ENCODE results near the gene ATP1A1.
A peak's percentile ranks its signal among the peaks of the same experiment; 100 is the strongest.

The ATP1A1 gene

DNA sequence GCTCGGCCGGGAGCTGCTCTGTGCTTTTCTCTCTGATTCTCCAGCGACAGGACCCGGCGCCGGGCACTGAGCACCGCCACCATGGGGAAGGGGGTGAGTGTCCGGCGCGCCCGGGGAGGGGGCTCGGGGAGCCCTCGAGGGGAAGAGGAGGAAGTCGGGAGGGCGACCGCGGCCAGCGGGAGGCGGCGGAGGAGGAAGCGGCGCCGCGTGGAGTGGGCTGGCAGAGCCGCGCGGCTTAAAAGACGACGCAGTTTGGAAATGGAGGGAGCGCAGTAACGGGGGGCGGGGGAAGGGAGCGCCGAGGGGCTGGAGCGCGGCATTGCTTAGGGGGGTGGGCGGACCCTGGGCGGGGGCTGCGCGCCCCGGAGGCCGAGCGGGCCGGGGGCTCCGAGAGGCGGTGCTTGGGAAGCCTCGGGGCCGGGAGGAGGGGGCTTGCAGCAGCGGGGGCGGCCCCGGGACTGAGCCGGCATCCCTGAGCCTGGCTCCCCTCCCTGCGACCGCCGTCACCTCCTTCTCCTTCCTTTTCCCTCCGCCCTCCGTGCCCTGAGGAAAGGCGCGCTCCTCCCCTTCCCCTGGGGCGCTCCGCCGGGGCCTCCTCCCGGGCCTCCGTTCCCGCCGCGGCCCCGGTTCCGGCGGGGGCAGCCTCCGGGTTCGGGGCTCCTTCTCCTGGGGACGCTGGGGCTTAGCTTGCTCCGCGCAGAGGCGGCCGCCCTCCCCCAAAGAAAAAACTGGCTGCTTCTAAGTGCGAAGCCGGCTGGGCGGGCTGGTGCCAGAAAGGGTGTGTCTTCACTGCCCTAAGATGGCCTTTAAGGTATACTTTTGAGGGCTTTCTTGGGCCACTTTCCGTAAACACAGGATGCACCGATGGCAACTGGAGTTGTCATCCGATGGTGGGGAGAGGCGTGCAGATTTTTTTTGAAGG is 648 bp downstream of the ATP1A1 start:
- peak; percentile 63 for DNase-seq

DNA sequence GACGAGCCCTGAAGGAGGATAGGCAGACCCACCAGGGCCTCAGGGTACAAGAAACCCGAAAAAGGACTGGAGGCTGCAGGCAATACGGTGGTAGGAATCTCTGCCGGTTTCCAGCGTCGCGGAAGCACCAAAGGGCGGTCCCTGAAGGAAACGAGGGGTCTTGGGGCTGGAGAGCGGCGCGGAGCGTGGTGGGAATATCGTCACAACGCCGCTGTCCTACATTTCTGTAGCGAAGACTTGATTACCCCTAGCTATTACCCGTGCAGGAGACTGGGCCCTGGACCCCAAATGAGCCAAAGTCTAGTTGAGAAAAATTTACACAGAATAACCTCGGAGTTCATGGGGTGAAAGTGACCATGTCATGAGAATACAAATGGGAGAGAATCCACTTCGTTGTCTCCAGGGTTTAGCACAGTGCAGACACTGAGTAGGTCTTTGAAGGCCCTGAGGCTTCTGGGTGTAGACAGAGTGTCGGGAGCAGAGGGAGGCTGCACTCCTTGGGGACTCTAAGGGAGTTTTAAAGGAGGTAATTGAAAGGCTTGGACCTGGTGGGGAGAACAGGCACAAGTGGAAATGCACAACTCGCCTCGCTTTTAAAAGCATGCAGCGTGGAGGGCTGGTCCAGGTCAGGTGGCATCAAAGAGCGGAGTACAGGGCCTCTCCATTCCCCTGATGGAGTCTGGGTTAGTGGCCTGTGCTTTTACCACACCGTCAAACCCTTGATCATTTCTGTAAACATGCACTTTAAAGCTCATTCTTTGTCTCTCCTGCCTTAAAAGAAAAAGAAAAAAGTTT is 1.5 kb downstream of the ATP1A1 start:
- DNase-seq: peak; percentile 32

GRCh38 chr1:116375148-116375886 is 2.3 kb downstream of the ATP1A1 start:
- DNase-seq: no peak

GRCh38 chr1:116375887-116376728 is 3.1 kb downstream of the ATP1A1 start:
- DNase-seq: peak; percentile 46

GRCh38 chr1:116376729-116377086 is 3.7 kb downstream of the ATP1A1 start:
- no peak for DNase-seq

GRCh38 chr1:116377541-116378529 is 4.8 kb downstream of the ATP1A1 start:
- DNase-seq: peak; percentile 8

DNA sequence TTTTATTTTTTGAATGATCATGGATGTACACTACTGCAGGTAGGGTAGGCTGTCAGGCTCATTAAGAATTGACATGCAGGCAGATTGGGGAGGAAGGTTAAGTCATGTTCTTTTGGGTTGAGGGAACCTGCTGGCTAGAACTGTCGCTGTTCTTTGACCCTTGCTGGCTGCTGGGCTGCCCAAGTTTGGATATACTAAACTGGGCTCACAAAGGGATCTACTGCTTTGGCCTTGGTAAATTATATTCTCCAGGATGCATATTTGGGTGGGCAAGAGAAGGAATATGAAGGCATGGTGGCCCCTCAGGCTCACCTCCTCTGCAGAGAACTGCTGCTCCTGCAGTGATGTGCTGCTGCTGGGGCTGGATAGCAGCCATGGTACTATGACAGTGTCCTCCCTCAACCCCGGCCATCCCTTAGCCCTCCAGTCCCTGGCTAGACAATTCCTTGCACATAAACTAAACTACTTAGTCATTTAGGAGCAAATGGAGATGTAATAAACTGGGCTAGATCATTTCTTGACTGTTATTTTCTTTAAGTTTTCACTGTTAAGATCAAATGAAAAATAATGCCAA is 6.1 kb downstream of the ATP1A1 start:
- DNase-seq: no peak

GRCh38 chr1:116379674-116380498 is 6.8 kb downstream of the ATP1A1 start:
- DNase-seq: no peak

GRCh38 chr1:116380499-116381242 is 7.6 kb downstream of the ATP1A1 start:
- no peak for DNase-seq

- no peak for DNase-seq
Measured at GRCh38 chr1:116382321-116382720, 9.3 kb downstream of the ATP1A1 start.

DNA sequence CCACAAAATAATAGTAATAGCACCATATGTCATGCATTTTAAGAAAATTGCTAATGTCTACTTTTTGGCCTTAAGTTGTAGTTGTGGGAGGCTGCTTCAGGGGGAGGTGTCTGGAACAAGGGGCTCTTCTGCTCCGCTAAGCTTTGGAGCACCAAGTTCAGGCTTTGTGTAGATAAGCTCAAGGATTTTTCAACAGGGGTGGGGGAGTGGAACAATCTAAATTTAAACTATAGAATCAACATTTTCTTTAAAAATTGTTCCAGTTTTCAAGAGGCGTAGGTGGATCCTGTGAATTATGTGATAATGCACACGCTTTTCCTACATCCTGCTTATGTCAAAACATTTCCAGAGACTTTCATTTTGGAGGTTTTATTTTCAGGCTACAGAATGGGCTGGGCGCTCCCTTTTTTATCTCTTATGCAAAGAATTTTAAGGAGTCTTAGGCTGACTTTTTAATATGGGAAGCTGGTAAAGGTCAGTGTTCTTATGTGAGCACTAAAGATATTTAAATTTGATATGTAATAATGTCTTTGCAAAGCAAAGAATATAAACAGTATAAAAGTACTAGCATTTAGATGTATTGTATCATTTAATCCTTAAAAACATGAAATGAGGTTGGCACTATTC is 9.9 kb downstream of the ATP1A1 start:
- no peak for DNase-seq

DNA sequence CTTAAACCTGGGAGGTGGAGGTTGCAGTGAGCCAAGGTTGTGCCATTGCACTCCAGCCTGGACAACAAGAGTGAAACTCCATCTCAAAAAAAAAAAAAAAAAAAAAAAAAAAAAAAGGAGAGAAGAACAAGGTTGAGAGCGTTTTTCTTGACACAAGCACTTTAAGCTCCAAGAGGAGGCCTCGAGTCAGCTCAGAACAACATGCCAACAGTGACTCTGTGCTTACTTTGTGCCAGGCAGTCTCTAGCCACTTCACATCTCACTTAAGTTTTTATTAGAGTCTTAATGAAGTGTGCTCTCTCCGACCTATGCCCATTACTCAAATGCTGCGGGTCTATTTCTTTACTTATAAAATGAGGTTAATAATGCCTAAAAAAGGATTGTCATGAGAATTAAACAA is 13.0 kb downstream of the ATP1A1 start:
- DNase-seq: no peak

DNA sequence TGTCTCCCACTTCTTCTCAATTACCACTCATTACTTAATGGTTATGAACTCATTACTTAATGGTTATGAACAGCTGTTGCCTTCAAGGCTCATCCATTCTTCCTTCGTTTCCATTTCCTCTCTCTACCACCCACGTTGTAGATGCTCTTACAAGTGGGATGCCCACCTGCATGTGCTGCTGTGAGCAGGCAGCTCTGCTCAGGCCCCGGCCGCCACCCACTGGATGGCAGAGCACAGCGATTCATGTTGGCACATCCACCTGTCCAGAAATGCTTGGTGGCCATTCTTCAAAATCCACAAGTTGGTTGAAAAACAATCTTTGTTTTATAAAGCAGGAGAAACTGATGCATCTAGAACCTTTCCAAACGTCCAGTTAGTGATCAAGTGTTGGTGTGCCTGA is 14.5 kb downstream of the ATP1A1 start:
- no peak for DNase-seq

DNA sequence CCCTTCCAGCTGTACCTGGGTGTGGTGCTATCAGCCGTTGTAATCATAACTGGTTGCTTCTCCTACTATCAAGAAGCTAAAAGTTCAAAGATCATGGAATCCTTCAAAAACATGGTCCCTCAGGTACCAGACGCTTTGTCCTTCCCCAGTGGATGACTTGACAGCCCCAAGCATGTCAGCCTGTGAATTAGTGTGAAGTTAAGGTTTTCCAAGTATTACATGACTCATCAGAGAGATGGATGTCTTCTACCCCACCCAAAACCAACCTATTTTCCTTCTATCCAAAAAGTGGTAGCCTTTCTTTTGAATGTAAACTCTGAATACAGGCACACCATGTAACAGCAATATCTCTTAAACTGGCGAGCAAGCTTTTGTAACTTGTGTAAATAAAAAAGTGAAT is 15.1 kb downstream of the ATP1A1 start:
- DNase-seq: no peak

DNA sequence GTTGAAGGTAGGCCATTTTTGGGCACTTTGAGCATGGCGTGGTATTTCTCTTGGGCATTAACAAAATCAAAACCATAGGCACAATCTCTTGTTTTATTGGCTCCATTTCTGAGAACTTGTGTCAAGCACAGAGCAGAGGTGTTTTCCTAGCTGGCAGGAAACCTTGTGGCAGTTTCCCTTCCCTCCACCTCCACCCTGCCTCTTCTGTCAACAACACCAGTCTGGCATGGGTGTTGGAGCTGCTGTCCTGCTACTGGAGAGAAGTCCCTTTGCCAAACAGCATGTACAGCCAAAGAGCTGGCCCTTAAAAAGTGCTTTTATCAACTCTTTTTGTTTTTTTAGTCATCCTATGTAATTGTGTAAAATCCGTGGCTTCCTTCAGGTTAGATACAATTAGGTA is 16.0 kb downstream of the ATP1A1 start:
- DNase-seq: no peak

GRCh38 chr1:116389686-116390085 is 16.6 kb downstream of the ATP1A1 start:
- no peak for DNase-seq

DNA sequence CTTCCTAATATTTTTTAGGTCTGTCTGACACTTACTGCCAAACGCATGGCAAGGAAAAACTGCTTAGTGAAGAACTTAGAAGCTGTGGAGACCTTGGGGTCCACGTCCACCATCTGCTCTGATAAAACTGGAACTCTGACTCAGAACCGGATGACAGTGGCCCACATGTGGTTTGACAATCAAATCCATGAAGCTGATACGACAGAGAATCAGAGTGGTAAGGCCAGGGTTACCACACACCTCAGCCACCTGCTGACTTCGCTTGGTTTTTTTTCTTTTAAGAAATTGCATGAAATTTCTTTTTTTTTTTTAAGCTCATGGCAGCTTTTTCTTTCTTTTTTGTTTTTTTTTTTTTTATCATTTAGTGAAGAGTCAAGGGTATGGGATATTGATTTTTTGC is 17.2 kb downstream of the ATP1A1 start:
- DNase-seq: no peak

GRCh38 chr1:116391185-116391584 is 18.1 kb downstream of the ATP1A1 start:
- DNase-seq: no peak

Data from RPMI8226 (cell line).